Measurements from ENCODE around the gene PPFIA4. TPM values are rescaled to one million over a fixed set of nuclear protein-coding genes. Genes with fewer than 3 reads are reported as not detected.

PPFIA4 gene
- total RNA-seq, 4 donors from 2014 or later, result under 0.01 to 24.6 (median 0.30) TPM

GRCh38 chr1:203093754-203094410 is 67.6 kb downstream of the PPFIA4 start:
- no peak overlapping the region for H3K27ac ChIP-seq
- H3K4me1 ChIP-seq, result no peaks in the 10 kb centered on the region
- TF ChIP-seq EP300 (IDR thresholded peaks at IDR 0.05) (no peak), POLR2A (IDR thresholded peaks at IDR 0.05) (no peak), CTCF (IDR thresholded peaks at IDR 0.05) (no peak)
- no peaks in the 10 kb centered on the region for H3K36me3 ChIP-seq
- peaks cover 0 to 21% (median 5%) of the 10 kb centered on the region in 4 donors for H3K9me3 ChIP-seq
- no peaks in the 10 kb centered on the region for H3K27me3 ChIP-seq
- 84 to 93% methylated on average over 1 of the region's 1 CpG for WGBS, 2 donors
- H3K4me3 ChIP-seq, result no peak overlapping the region
- no peak for DNase-seq (ENCODE audit: low spot score in 2 of 2)

DNA sequence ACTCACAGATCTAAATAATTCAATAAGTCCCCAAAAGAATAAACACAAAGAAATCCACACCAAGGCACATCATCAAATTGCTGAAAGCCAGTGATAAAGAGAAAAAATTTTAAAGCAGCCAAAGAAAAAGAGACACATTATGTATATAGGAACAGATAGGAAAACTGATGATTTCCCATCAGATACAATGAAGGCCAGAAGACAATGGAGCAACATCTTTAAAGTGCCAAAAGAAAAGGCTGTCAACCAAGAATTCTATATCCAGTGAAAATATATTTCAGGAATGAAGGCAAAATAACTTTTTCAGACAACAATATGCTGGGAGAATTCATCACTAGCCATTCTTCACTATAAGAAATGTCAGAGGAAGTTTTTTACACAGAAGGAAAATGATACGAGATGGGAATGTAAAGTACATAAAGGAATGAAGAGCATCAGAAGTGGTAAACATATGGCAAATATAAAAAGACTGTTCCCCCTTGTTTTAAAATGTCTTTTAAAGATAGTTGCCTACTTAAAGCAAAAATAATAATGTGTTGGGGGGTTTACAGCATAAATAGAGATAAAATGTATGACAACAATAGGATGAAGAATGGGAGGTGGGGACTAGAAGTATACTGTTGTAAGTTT is 68.9 kb downstream of the PPFIA4 start:
- TF ChIP-seq CTCF (IDR thresholded peaks at IDR 0.05), result no peak
- no peak for TF ChIP-seq POLR2A (IDR thresholded peaks at IDR 0.05)
- no peak for TF ChIP-seq EP300 (IDR thresholded peaks at IDR 0.05)
- WGBS, 2 donors, result 88 to 90% methylated on average over 1 of the region's 1 CpG
- no peak for DNase-seq (ENCODE audit: low spot score in 2 of 2)

DNA sequence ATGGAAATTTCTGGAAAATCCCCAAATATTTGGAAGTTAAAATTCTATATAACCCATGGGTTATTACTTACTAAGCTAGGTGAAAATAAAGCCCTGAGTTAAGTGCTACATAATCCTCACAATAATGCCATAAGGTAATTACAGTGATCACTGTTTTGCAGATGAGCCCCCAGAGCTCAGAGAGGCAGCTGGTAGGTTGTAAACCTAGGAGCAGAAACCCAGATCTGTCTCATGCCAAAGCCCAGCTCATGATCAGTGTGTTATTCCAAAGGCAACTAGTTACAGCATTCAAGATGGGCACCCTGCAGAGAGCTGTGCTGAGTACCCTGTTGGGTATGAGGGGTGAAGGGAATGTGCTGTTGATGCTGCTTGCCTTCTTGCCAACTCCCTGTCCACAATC is 70.3 kb downstream of the PPFIA4 start:
- H3K9me3 ChIP-seq, result peaks cover 0 to 21% (median 5%) of the 10 kb centered on the region in 4 donors
- DNase-seq (ENCODE audit: low spot score in 2 of 2), result no peak
- no peaks in the 10 kb centered on the region for H3K27me3 ChIP-seq
- H3K36me3 ChIP-seq, result no peaks in the 10 kb centered on the region
- no peak for TF ChIP-seq CTCF (IDR thresholded peaks at IDR 0.05)
- no peak for TF ChIP-seq EP300 (IDR thresholded peaks at IDR 0.05)
- TF ChIP-seq POLR2A (IDR thresholded peaks at IDR 0.05), result no peak
- no peak overlapping the region for H3K4me3 ChIP-seq
- H3K4me1 ChIP-seq, result no peaks in the 10 kb centered on the region
- no peak overlapping the region for H3K27ac ChIP-seq

More for the DNA sequence above, 68.9 kb downstream of the PPFIA4 start:
- Histone ChIP-seq H3K27ac (no peak overlapping the region), H3K4me1 (no peaks in the 10 kb centered on the region), H3K36me3 (no peaks in the 10 kb centered on the region), H3K4me3 (no peak overlapping the region), H3K9me3 (peaks cover 0 to 21% (median 5%) of the 10 kb centered on the region in 4 donors), H3K27me3 (no peaks in the 10 kb centered on the region)

DNA sequence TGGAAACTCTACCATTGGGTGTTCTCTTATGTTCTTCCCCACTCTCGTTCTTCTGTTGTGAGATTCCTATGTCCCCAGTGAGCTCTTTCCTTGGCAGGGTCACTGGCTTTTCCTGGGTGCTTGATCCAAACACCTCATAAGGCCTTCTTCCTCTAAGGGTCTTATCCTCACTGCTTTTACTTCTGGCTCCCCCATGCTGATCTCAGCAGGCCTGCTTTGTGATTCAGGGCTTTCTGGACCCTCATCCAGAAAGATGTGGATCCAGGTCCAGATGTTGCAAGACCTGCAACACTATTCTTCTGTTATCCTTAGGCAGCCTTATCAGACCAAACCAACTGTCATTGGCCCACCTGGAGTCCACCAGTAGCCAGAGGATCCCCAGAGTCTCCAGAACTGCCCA is 70.7 kb downstream of the PPFIA4 start:
- H3K27me3 ChIP-seq, result no peaks in the 10 kb centered on the region
- TF ChIP-seq POLR2A (IDR thresholded peaks at IDR 0.05) (no peak), EP300 (IDR thresholded peaks at IDR 0.05) (no peak), CTCF (IDR thresholded peaks at IDR 0.05) (no peak)
- H3K4me1 ChIP-seq, result peaks cover 0 to under 1% (median 0%) of the 10 kb centered on the region in 4 donors
- 71 to 76% methylated on average over 1 of the region's 1 CpG for WGBS, 2 donors
- DNase-seq (ENCODE audit: low spot score in 2 of 2), result no peak
- peaks cover 0 to 21% (median 5%) of the 10 kb centered on the region in 4 donors for H3K9me3 ChIP-seq
- no peak overlapping the region for H3K4me3 ChIP-seq
- no peaks in the 10 kb centered on the region for H3K36me3 ChIP-seq
- H3K27ac ChIP-seq, result no peak overlapping the region

DNA sequence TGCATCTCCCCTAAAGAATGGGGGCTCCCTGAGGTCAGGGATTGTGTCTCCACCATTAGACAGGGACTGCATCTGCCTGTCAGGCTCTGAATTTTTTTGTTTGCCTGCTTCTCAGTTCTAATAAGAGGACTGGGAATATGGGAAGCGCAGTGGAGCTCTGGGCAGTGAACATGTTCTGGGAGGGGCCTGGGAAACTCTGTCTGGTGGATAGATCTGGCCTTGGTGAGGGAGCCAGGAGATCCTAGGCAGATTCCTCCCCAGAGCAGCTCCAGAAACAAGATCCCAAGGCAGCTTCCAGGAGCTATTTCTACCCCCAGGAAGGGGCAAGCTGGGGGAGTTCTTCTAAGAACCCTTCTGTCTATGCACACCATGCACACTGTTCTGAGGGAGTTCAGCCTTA is 72.2 kb downstream of the PPFIA4 start:
- 71 to 83% methylated on average over 1 of the region's 1 CpG for WGBS, 2 donors

More for the DNA sequence above, 72.2 kb downstream of the PPFIA4 start:
- peaks cover 0 to 3% (median 0%) of the 10 kb centered on the region in 4 donors for H3K4me1 ChIP-seq
- no peak overlapping the region for H3K27ac ChIP-seq
- H3K4me3 ChIP-seq, result no peak overlapping the region
- no peak for TF ChIP-seq EP300 (IDR thresholded peaks at IDR 0.05)
- no peak for TF ChIP-seq CTCF (IDR thresholded peaks at IDR 0.05)
- no peak for TF ChIP-seq POLR2A (IDR thresholded peaks at IDR 0.05)
- DNase-seq (ENCODE audit: low spot score in 2 of 2), result no peak
- H3K9me3 ChIP-seq, result peaks cover 0 to 21% (median 5%) of the 10 kb centered on the region in 4 donors
- no peaks in the 10 kb centered on the region for H3K36me3 ChIP-seq
- H3K27me3 ChIP-seq, result no peaks in the 10 kb centered on the region
